ENCODE measurements around the gene MOAP1.
A peak's percentile ranks its signal among the peaks of the same experiment; 100 is the strongest.

Gene MOAP1

DNA sequence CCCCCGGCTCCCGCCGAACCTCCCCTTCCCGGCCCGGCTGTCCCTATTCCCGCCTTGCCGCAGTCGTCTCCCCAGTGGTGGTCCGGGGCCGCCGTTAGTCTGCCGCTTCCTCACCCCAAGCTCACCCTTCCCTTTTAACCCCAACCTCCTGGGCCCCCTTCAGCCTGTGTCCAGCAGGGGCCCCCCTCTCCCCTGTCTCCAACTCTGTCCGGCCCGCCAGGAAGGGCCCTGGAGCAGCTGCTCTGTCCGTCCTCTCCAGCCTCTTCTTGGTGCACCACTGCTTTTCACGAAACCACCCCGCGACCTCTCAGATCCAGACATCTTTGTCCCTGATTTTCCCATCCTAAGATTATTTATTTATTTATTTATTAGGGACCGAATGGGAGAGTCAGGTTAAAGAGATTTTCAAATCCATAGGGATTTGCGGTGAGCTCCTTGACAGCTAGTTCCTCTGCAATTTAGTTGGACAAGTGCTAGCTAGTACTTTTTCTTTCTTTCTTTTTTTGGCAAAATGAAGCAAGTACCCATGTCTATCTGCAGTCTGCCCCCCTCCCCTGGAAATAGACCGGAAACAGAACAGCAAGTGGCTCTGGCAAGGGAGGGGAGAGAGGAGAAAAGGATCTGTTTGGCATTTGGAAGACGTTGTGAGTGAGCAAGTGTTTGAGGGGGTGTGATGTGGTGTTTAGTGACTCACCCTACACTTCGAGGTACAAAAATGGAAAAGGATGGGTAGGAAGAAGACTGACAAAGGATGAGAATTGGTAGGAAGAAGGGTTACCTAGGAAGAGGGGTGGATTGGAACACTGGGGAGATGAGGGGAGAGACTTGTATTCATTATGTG is 23.0 kb upstream of the MOAP1 start (continued):
- TF ChIP-seq PATZ1 (tag by site-specific recombination; IDR thresholded peaks at IDR 0.05) = peak; percentile 85
- peak; percentile 64 for TF ChIP-seq KLF9 (tag by site-specific recombination; IDR thresholded peaks at IDR 0.05; ENCODE audit: low read depth)
- TF ChIP-seq ZNF600 (tag by site-specific recombination; IDR thresholded peaks at IDR 0.05) = peak; percentile 39; the same call in 1 of the 2 replicates
- TF ChIP-seq, protein P1, sequence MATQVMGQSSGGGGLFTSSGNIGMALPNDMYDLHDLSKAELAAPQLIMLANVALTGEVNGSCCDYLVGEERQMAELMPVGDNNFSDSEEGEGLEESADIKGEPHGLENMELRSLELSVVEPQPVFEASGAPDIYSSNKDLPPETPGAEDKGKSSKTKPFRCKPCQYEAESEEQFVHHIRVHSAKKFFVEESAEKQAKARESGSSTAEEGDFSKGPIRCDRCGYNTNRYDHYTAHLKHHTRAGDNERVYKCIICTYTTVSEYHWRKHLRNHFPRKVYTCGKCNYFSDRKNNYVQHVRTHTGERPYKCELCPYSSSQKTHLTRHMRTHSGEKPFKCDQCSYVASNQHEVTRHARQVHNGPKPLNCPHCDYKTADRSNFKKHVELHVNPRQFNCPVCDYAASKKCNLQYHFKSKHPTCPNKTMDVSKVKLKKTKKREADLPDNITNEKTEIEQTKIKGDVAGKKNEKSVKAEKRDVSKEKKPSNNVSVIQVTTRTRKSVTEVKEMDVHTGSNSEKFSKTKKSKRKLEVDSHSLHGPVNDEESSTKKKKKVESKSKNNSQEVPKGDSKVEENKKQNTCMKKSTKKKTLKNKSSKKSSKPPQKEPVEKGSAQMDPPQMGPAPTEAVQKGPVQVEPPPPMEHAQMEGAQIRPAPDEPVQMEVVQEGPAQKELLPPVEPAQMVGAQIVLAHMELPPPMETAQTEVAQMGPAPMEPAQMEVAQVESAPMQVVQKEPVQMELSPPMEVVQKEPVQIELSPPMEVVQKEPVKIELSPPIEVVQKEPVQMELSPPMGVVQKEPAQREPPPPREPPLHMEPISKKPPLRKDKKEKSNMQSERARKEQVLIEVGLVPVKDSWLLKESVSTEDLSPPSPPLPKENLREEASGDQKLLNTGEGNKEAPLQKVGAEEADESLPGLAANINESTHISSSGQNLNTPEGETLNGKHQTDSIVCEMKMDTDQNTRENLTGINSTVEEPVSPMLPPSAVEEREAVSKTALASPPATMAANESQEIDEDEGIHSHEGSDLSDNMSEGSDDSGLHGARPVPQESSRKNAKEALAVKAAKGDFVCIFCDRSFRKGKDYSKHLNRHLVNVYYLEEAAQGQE (tag by site-specific recombination; IDR thresholded peaks at IDR 0.05) = peak; percentile 64
- TF ChIP-seq ZNF398 (tag by site-specific recombination; IDR thresholded peaks at IDR 0.05) = peak; percentile 84
- peak; percentile 68; the same call in 1 of the 2 replicates for TF ChIP-seq SCRT2 (tag by site-specific recombination; IDR thresholded peaks at IDR 0.05)
- peak; percentile 80 for TF ChIP-seq BCL11B (tag by site-specific recombination; IDR thresholded peaks at IDR 0.05; ENCODE audit: low read depth)
- no peak for TF ChIP-seq ZNF529 (tag by site-specific recombination; IDR thresholded peaks at IDR 0.05; ENCODE audit: insufficient replicate concordance)
- peak; percentile 95 for TF ChIP-seq ZBTB17 (tag by site-specific recombination; IDR thresholded peaks at IDR 0.05)
- TF ChIP-seq, protein P2, sequence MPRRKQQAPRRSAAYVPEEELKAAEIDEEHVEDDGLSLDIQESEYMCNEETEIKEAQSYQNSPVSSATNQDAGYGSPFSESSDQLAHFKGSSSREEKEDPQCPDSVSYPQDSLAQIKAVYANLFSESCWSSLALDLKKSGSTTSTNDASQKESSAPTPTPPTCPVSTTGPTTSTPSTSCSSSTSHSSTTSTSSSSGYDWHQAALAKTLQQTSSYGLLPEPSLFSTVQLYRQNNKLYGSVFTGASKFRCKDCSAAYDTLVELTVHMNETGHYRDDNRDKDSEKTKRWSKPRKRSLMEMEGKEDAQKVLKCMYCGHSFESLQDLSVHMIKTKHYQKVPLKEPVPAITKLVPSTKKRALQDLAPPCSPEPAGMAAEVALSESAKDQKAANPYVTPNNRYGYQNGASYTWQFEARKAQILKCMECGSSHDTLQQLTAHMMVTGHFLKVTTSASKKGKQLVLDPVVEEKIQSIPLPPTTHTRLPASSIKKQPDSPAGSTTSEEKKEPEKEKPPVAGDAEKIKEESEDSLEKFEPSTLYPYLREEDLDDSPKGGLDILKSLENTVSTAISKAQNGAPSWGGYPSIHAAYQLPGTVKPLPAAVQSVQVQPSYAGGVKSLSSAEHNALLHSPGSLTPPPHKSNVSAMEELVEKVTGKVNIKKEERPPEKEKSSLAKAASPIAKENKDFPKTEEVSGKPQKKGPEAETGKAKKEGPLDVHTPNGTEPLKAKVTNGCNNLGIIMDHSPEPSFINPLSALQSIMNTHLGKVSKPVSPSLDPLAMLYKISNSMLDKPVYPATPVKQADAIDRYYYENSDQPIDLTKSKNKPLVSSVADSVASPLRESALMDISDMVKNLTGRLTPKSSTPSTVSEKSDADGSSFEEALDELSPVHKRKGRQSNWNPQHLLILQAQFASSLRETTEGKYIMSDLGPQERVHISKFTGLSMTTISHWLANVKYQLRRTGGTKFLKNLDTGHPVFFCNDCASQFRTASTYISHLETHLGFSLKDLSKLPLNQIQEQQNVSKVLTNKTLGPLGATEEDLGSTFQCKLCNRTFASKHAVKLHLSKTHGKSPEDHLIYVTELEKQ (tag by site-specific recombination; IDR thresholded peaks at IDR 0.05; ENCODE audit: borderline replicate concordance) = 0 out of 2 replicates have a peak, but pooled peaks have one; percentile 5
- TF ChIP-seq ZBTB21 (tag by site-specific recombination; IDR thresholded peaks at IDR 0.05) = peak; percentile 38; the same call in 1 of the 2 replicates

DNA sequence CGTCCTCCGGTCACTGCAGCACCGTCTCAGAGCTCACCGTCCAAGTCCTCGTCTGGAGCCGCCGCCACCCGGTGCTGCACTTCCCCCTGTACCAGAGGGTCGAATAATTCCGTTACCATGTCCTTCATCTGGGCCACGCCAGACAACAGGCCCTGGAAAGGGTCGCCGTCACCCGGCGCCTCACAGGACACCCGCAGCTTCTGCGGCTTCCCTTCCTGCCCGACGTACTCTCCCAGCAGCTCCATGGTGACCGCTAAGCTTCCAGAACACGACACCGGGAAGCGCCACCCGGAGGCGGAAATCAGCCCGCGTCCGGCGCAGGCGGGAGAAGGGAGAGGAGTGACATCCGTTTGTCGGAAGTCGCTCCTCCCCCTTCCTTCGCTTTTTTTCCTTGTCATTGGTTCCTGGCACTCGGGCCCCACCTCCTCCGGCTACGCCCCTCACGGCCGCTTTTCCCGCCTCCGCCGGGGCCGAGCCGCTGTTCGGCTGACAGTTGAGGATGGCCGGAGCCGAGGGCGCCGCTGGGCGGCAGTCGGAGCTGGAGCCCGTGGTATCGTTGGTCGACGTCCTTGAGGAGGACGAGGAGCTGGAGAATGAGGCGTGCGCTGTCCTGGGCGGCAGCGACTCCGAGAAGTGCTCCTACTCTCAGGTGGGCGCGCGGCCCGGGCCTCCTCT is 22.2 kb upstream of the MOAP1 start, which contains the start of the genes GON7 and UBR7:
Gene GON7 (minus strand): TSS at position 273 of the 675 bp plus-strand sequence. CDS start 28 bp downstream, at position 245.
Gene UBR7 (plus strand): TSS at position 464 of the 675 bp plus-strand sequence. CDS start 36 bp downstream, at position 500.
- Histone ChIP-seq H3K9me3 (ENCODE audit: control insufficient read depth, insufficient read depth, low read depth, low read length) (no peaks in the 10 kb centered on the region), H3K4me1 (ENCODE audit: control insufficient read depth, insufficient read depth, low read length) (0 out of 2 replicates have a peak, but pooled peaks cover 2% of the 10 kb centered on the region), H3K4me3 (ENCODE audit: low read depth, low read length) (peak within 1 kb of the TSS; percentile 83), H3K27ac (ENCODE audit: extremely low read depth, low read depth, low read length) (peak within 1 kb of the TSS; percentile 96), H3K36me3 (ENCODE audit: control insufficient read depth in 2 of 2, insufficient read depth in 1 of 2, low read length in 2 of 2) (peaks cover 13 to 19% of the 10 kb centered on the region in 2 experiments)
- ChIA-PET POLR2A (interaction anchor here (0.7 to 4.0 kb wide), 6 partner anchors 10 to 413 kb away, joined by 3 to 44 read pairs (median 3); partner anchors contain the start of genes GOLGA5, LYSET and MOAP1), CTCF (interaction anchor here (0.6 to 3.2 kb wide), 16 partner anchors 9 to 416 kb away, joined by 3 to 14 read pairs (median 4); partner anchors contain the start of genes LYSET and MOAP1)
- peak; percentile 62; the same call in 1 of the 2 replicates for TF ChIP-seq ZNF2 (tag by site-specific recombination; IDR thresholded peaks at IDR 0.05)
- TF ChIP-seq GLIS1 (tag by site-specific recombination; IDR thresholded peaks at IDR 0.05) = no peak
- peak; percentile 65; the same call in 1 of the 2 replicates for TF ChIP-seq ZBTB17 (tag by site-specific recombination; IDR thresholded peaks at IDR 0.05)
- TF ChIP-seq YY1 (tag by site-specific recombination; IDR thresholded peaks at IDR 0.05) = peak; percentile 52; the same call in 1 of the 2 replicates
- TF ChIP-seq ZNF518A (tag by site-specific recombination; conservative IDR thresholded peaks at IDR 0.05; ENCODE audit: low read depth) = peak; percentile 82
- TF ChIP-seq WT1 (tag by site-specific recombination; IDR thresholded peaks at IDR 0.05) = no peak; the same call in none of the 2 replicates
